DOHH2 (cell line): ENCODE measurements around the gene ZNF883.
"Not testable (repeated sequence)": the region's sequence is repeated elsewhere in the genome, so short reads cannot be mapped to it uniquely, and the experiment has no call there.

ENCODE experiments used
- H3F3A ChIP-seq: fragments of 200-600 bp; sonication (generic), shearing (Covaris generic); 2 replicates; pipeline ENCODE4 v1.6.0; 2016; ENCODE audit warnings: antibody characterized with exemption, mild to moderate bottlenecking; ENCODE audit not compliant: control insufficient read depth, insufficient read depth
- H3K27ac ChIP-seq: fragments of 200-600 bp; sonication (generic); 2 replicates; pipeline ENCODE4 v1.5.1; 2014; ENCODE audit warnings: low read depth, mild to moderate bottlenecking, low read length, moderate library complexity
- H3K27me3 ChIP-seq: fragments of 200-600 bp; sonication (generic); 2 replicates; pipeline ENCODE4 v1.6.1; 2014; ENCODE audit warnings: mild to moderate bottlenecking, low read length, mixed read lengths; ENCODE audit not compliant: control insufficient read depth
- H3K36me3 ChIP-seq: fragments of 200-600 bp; sonication (generic); 2 replicates; pipeline ENCODE4 v1.6.1; 2014; ENCODE audit warnings: mild to moderate bottlenecking, low read length, moderate library complexity, mixed read lengths; ENCODE audit not compliant: control insufficient read depth
- H3K4me1 ChIP-seq: fragments of 200-600 bp; sonication (generic); 2 replicates; pipeline ENCODE4 v1.6.1; 2014; ENCODE audit warnings: mild to moderate bottlenecking, low read length, mixed read lengths; ENCODE audit not compliant: control insufficient read depth
- H3K4me2 ChIP-seq: fragments of 200-600 bp; sonication (generic); 2 replicates; pipeline ENCODE4 v1.6.0; 2014; ENCODE audit warnings: mild to moderate bottlenecking, low read length, moderate library complexity
- H3K4me3 ChIP-seq: fragments of 200-600 bp; sonication (generic); 2 replicates; pipeline ENCODE4 v1.5.1; 2014; ENCODE audit warnings: mild to moderate bottlenecking, low read length, mixed read lengths
- H3K79me2 ChIP-seq: fragments of 200-600 bp; sonication (generic); 2 replicates; pipeline ENCODE4 v1.6.1; 2014; ENCODE audit warnings: mild to moderate bottlenecking, low read length, mixed read lengths; ENCODE audit not compliant: control insufficient read depth
- H3K9me2 ChIP-seq: fragments of 200-600 bp; sonication (generic); replicated peaks from 2 replicates; pipeline ENCODE4 v1.6.1; 2014; ENCODE audit warnings: mild to moderate bottlenecking, low read length, mixed read lengths; ENCODE audit not compliant: control insufficient read depth
- H3K9me3 ChIP-seq: fragments of 200-600 bp; sonication (generic); 2 replicates; pipeline ENCODE4 v1.6.1; 2014; ENCODE audit warnings: antibody characterized with exemption, low read length, mixed read lengths; ENCODE audit not compliant: control insufficient read depth, insufficient read depth
- H4K20me1 ChIP-seq: fragments of 200-600 bp; sonication (generic); 2 replicates; pipeline ENCODE4 v1.6.0; 2014; ENCODE audit warnings: low read depth, mild to moderate bottlenecking, antibody characterized with exemption, low read length, moderate library complexity; ENCODE audit not compliant: control insufficient read depth, insufficient read depth
- EZH2phosphoT487 ChIP-seq: fragments of 200-600 bp; sonication (generic); IDR thresholded peaks from 2 replicates; pipeline ENCODE4 v1.6.1; 2017; ENCODE audit warnings: borderline replicate concordance, mild to moderate bottlenecking, antibody characterized with exemption, low read length, moderate library complexity, mixed read lengths
- TF ChIP-seq, protein P1 (sequence below): fragments of 200-600 bp; sonication (generic); IDR thresholded peaks from one replicate; pipeline ENCODE4 v1.5.1; 2014; ENCODE audit warnings: antibody characterized with exemption, mild to moderate bottlenecking, low read depth, low read length; ENCODE audit not compliant: poor library complexity, severe bottlenecking

The ZNF883 gene

DNA sequence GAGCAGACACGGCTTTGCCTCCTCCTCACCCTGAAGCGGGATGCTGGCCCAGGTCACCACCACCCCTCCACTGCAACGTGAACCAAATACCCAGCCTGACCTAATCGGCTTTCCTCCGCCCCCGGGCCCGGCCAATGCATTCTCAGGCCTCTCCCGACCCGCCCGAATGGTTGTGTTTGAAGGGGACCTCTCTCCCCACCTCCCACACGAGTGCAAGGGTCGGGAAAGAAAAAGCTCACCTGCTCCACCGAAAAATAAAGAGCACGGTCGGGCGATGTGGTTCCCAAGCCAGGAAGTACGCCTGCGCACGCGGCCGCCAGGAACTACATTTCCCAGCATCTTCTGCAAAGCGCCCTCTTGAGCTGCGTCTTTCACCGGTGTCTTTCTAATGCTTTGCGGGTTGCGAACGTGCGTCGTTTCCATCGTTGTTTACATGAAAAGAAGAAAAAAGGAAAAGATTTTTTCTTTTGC lies at the start of gene ZNF883:
TSS of gene ZNF883 (minus strand) at position 282 of the 471 bp plus-strand sequence.
- Histone ChIP-seq H3K4me2 (peak within 1 kb of the TSS; percentile 34), H3F3A (no peaks in the 10 kb centered on the region), H3K27me3 (no peaks in the 10 kb centered on the region), H3K9me3 (peaks cover 8% of the 10 kb centered on the region; the same call in 1 of the 2 replicates), H3K4me1 (no peaks in the 10 kb centered on the region), H3K36me3 (no peaks in the 10 kb centered on the region), H3K4me3 (peak within 1 kb of the TSS; percentile 52), H4K20me1 (no peaks in the 10 kb centered on the region), H3K79me2 (no peaks in the 10 kb centered on the region), H3K27ac (no peak within 1 kb of the TSS), H3K9me2 (no peaks in the 10 kb centered on the region)
- TF ChIP-seq, protein P1, sequence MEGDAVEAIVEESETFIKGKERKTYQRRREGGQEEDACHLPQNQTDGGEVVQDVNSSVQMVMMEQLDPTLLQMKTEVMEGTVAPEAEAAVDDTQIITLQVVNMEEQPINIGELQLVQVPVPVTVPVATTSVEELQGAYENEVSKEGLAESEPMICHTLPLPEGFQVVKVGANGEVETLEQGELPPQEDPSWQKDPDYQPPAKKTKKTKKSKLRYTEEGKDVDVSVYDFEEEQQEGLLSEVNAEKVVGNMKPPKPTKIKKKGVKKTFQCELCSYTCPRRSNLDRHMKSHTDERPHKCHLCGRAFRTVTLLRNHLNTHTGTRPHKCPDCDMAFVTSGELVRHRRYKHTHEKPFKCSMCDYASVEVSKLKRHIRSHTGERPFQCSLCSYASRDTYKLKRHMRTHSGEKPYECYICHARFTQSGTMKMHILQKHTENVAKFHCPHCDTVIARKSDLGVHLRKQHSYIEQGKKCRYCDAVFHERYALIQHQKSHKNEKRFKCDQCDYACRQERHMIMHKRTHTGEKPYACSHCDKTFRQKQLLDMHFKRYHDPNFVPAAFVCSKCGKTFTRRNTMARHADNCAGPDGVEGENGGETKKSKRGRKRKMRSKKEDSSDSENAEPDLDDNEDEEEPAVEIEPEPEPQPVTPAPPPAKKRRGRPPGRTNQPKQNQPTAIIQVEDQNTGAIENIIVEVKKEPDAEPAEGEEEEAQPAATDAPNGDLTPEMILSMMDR, result no peak
- no peak for TF ChIP-seq EZH2phosphoT487

DNA sequence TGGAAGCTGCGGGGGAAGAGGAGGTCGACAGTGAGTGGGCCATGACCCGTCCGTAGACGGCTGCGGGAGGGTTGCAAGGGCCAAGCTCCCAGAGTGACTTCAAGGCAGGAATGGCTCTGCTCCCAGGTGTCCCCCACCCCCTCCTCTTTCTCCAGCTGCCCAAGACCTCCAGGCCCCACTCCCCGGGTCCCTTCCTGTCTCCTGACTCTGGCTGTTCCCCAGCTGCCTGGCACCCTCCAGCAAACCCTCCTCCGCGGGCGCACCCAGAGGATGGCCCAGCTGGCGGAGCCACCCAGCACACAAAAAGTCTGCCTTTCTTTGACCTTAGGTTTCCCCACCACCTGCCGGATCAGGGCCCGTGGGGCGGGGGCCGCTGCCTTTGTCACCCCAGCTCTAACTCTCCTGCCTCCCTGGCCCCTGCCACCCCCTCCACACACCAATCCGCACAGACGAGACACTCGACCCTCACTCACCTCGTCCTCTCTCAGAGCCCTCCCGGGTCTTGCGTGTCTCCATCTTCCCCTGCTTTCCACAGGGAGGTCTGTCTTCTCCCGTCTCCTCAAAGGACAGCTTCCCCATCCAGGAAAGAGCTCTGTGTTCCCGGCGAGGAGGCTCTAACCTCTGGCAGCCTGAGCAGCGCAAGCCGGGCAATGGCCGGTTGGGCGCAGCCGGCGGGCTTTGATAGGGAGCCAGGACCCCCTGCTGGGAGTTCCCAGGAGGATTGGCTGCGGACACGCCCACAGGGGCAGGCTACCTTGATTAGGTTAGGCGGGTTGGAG lies 49.3 kb upstream of the ZNF883 start:
- H3K4me2 ChIP-seq, H3K27me3 ChIP-seq, H3K27ac ChIP-seq, H3K9me2 ChIP-seq, H3K79me2 ChIP-seq, H3K4me1 ChIP-seq, H3K4me3 ChIP-seq, H4K20me1 ChIP-seq, H3F3A ChIP-seq, H3K36me3 ChIP-seq: not testable (repeated sequence)
- H3K9me3 ChIP-seq, result peaks cover 13% of the 10 kb centered on the region

DNA sequence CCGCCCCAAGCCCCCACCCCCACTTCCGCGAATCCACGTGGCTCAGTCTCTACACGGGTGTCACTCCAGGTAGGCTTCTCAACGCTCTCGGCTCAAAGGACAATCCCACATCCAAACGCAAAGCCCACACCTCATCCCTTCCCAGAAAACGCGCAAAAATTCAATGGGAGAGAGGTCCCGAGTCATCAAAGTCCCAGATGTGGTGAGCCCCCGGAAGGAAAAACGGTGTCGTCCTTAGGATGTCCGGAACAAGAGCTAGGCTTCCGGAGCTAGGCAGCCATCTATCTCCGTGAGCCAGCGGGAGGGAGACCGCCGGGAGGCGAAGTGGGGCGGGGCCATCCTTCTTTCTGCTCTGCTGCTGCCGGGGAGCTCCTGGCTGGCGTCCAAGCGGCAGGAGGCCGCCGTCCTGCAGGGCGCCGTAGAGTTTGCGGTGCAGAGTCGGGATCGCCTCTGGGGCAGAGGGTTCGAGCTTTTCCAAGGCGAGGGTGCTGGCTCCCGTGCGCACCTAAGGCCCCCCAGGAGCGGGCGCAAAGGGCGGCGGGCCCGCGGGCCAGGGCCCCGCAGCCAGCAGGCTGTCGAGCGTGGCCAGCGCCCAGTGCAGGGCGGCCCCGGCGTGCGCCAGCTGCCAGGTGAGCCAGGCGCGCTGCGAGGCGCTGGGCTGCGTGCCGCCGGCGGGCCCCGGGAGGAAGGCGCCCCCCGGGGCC lies 47.7 kb upstream of the ZNF883 start:
- not testable (repeated sequence) for H3K4me2 ChIP-seq, H3K27me3 ChIP-seq

DNA sequence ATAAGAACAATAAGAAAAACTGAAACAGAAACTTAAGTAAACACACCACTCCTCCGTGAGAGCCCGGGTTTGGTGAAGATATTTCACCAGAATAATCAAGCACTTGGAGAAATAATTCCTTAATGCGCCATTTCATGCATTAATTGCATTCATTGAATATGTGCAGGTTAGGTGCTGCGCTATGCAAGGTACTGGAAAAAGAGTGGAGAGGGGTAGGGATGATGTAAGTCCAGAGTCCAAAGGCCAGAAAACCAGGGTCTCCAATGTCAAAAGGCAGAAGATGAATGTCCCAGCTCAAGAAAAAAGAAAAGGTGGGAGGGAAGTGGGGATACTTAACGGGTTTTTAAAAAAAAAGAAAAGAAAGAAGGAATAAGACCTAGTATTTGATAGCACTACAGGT lies 45.2 kb upstream of the ZNF883 start:
- no peak for TF ChIP-seq EZH2phosphoT487
- TF ChIP-seq, protein P1, result no peak
- peak overlapping the region; percentile 81 for H3K4me3 ChIP-seq
- H3K4me1 ChIP-seq, result peaks cover 5% of the 10 kb centered on the region; the same call in 1 of the 2 replicates
- H3K4me2 ChIP-seq, result peak overlapping the region; percentile 66
- peaks cover 8% of the 10 kb centered on the region; the same call in 1 of the 2 replicates for H3K79me2 ChIP-seq
- H3K27ac ChIP-seq, result no peak overlapping the region
- no peaks in the 10 kb centered on the region; the same call in 1 of the 2 replicates for H3F3A ChIP-seq
- no peaks in the 10 kb centered on the region for H4K20me1 ChIP-seq
- H3K9me2 ChIP-seq, result no peaks in the 10 kb centered on the region
- H3K27me3 ChIP-seq, result no peaks in the 10 kb centered on the region
- H3K9me3 ChIP-seq, result peaks cover 17% of the 10 kb centered on the region; the same call in 1 of the 2 replicates
- H3K36me3 ChIP-seq, result no peaks in the 10 kb centered on the region

More for the DNA sequence above, 47.7 kb upstream of the ZNF883 start:
- H3K79me2 ChIP-seq, H4K20me1 ChIP-seq, H3K27ac ChIP-seq, H3F3A ChIP-seq, H3K9me2 ChIP-seq, H3K4me1 ChIP-seq, H3K4me3 ChIP-seq, H3K36me3 ChIP-seq: not testable (repeated sequence)
- H3K9me3 ChIP-seq, result peaks cover 13% of the 10 kb centered on the region
